ENCODE measurements around the gene SLAMF1. TPM values are rescaled to one million over a fixed set of nuclear protein-coding genes. Genes with fewer than 3 reads are reported as not detected.

The SLAMF1 gene
- total RNA-seq, 2 donors from 2014 or later, result 1.8 to 2.3 TPM

- H3K9me3 ChIP-seq, result no peaks in the 10 kb centered on the region
- ATAC-seq (ENCODE audit: insufficient number of reproducible peaks, low FRiP score, low read depth) (no peak), DNase-seq (ENCODE audit: low spot score) (no peak)
- H3K27ac ChIP-seq, result peak overlapping the region in 1 of 2 donors; percentile 27
- H3K4me3 ChIP-seq, result no peak overlapping the region
- no peaks in the 10 kb centered on the region for H3K27me3 ChIP-seq (replicated peaks; ENCODE audit: insufficient read depth)
- no peaks in the 10 kb centered on the region for H3K36me3 ChIP-seq
- peaks cover 0 to 2% of the 10 kb centered on the region in 2 donors for H3K4me1 ChIP-seq (ENCODE audit: control insufficient read depth in 1 of 2, low read depth in 2 of 2)
- TF ChIP-seq CTCF (IDR thresholded peaks at IDR 0.05), result no peak
Measured at GRCh38 chr1:160575112-160575664, 71.7 kb downstream of the SLAMF1 start.

- H3K9me3 ChIP-seq, result no peaks in the 10 kb centered on the region
- H3K27me3 ChIP-seq (replicated peaks; ENCODE audit: insufficient read depth), result no peaks in the 10 kb centered on the region
- no peak overlapping the region for H3K27ac ChIP-seq
- ATAC-seq (ENCODE audit: insufficient number of reproducible peaks, low FRiP score, low read depth) (no peak), DNase-seq (ENCODE audit: low spot score) (no peak)
- no peak for TF ChIP-seq CTCF (IDR thresholded peaks at IDR 0.05)
- peaks cover 0 to 3% of the 10 kb centered on the region in 2 donors for H3K4me1 ChIP-seq (ENCODE audit: control insufficient read depth in 1 of 2, low read depth in 2 of 2)
- no peak overlapping the region for H3K4me3 ChIP-seq
- no peaks in the 10 kb centered on the region for H3K36me3 ChIP-seq
Measured at GRCh38 chr1:160570840-160571239, 76.0 kb downstream of the SLAMF1 start.

- H3K27me3 ChIP-seq (replicated peaks; ENCODE audit: insufficient read depth), result no peaks in the 10 kb centered on the region
- no peak for ATAC-seq (ENCODE audit: insufficient number of reproducible peaks, low FRiP score, low read depth)
- H3K27ac ChIP-seq, result no peak overlapping the region
- H3K36me3 ChIP-seq, result no peaks in the 10 kb centered on the region
- DNase-seq (ENCODE audit: low spot score), result no peak
- peaks cover 0 to 3% of the 10 kb centered on the region in 2 donors for H3K4me1 ChIP-seq (ENCODE audit: control insufficient read depth in 1 of 2, low read depth in 2 of 2)
- no peak for TF ChIP-seq CTCF (IDR thresholded peaks at IDR 0.05)
- H3K4me3 ChIP-seq, result no peak overlapping the region
- H3K9me3 ChIP-seq, result no peaks in the 10 kb centered on the region
Measured at GRCh38 chr1:160569806-160570205, 77.0 kb downstream of the SLAMF1 start.

DNA sequence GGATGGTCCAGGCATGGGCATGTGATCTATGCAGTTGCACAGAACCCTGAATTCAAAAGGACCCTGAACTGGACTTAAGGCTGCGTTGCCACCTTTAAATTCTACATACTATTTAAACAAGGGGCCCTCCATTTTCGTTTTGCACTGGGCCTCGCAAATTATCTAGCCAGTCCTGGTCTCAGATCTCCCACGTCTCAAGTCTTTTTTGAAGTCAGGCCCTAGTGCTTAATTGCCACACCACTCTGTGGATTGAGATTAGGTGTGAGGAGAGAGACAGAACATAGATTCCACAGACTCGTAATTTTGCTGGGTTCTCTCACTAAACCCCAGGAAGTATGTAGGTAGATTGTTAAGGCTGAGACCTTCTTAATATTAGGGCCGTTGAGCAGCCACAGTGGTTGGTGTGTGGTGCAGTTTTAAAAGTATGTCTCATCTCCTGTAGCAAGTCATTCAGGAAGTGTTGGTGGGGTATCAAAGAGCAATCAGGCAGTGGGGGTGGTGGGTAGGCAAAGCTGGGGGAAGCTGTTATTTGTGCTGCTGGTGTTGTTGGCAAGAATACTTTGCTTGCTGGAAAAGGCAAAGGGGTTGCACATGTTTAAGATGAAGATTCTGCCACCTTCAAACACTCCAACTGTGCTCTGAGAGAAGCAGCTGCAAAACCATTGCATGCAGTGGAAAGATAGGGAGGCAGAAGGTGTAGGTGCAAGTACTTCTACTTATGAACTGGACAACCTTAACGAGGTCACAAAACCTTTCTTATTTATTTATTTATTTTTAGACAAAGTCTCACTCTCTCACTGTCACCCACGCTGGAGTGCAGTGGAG is 78.8 kb downstream of the SLAMF1 start:
- Histone ChIP-seq H3K27me3 (replicated peaks; ENCODE audit: insufficient read depth) (no peaks in the 10 kb centered on the region), H3K27ac (no peak overlapping the region), H3K4me1 (ENCODE audit: control insufficient read depth in 1 of 2, low read depth in 2 of 2) (peaks cover 0 to 3% of the 10 kb centered on the region in 2 donors), H3K4me3 (no peak overlapping the region), H3K36me3 (no peaks in the 10 kb centered on the region), H3K9me3 (peaks cover 3% of the 10 kb centered on the region)
- ATAC-seq (ENCODE audit: insufficient number of reproducible peaks, low FRiP score, low read depth), result no peak
- no peak for TF ChIP-seq CTCF (IDR thresholded peaks at IDR 0.05)
- no peak for DNase-seq (ENCODE audit: low spot score)

DNA sequence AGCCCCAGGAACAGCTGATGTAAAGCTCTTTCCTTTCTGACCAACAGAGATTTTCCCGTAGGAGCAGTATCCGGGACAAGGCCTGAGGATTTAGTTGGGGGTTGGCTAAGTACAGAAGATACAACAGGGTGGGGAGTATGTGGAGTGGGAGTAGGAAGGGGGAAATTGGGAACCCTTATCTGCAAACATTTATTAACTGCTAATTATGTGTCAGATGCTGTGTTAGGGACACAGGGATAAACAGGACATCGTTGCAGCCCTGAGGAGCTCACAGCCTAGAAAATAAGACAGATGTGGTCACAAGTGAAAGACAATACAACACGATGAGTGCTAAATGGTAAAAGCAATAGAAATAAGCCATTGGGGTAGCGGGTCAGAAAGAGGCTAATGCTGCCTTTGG is 79.5 kb downstream of the SLAMF1 start:
- H3K27me3 ChIP-seq (replicated peaks; ENCODE audit: insufficient read depth), result no peaks in the 10 kb centered on the region
- no peak overlapping the region for H3K27ac ChIP-seq
- H3K4me1 ChIP-seq (ENCODE audit: control insufficient read depth in 1 of 2, low read depth in 2 of 2), result peaks cover 0 to 3% of the 10 kb centered on the region in 2 donors
- H3K9me3 ChIP-seq, result peaks cover 5% of the 10 kb centered on the region
- DNase-seq (ENCODE audit: low spot score) (no peak), ATAC-seq (ENCODE audit: insufficient number of reproducible peaks, low FRiP score, low read depth) (no peak)
- H3K36me3 ChIP-seq, result no peaks in the 10 kb centered on the region
- no peak for TF ChIP-seq CTCF (IDR thresholded peaks at IDR 0.05)
- no peak overlapping the region for H3K4me3 ChIP-seq

All from thoracic aorta (tissue), 2 donors.